Panc1 (cell line): ENCODE measurements around the gene ESF1. TPM values are rescaled to one million over a fixed set of nuclear protein-coding genes. Genes with fewer than 3 reads are reported as not detected.
A peak's percentile ranks its signal among the peaks of the same experiment; 100 is the strongest.

Experiments used
- ATAC-seq: fragments of 200-7000 bp; cut with Tn5 transposase; 2 replicates; pipeline ENCODE4 v1.9.1; 2020; ENCODE audit warnings: mild to moderate bottlenecking, moderate library complexity
- Bru-seq: library from RNA; stranded (reverse); fragments of 400-500 nt; gene quantifications from one replicate; lab custom pipeline; 2021; lab: Mats Ljungman, UMichigan
- BruChase-seq, 2 experiments: library from RNA; stranded (reverse); fragments of 400-500 nt; gene quantifications; one replicate each; lab custom pipeline; 2021; lab: Mats Ljungman, UMichigan
- BruUV-seq: library from RNA; stranded (reverse); fragments of 400-500 nt; replicated peaks from 2 replicates; lab custom pipeline; 2021; lab: Mats Ljungman, UMichigan
- CTCF ChIA-PET: fragments of 300-600 bp; sonication (Branson Sonifier 250); formaldehyde crosslinking; loops from one replicate; lab custom pipeline; 2022; ENCODE audit warnings: antibody characterized with exemption; lab: Charles Lee
- POLR2A ChIA-PET: fragments of 300-600 bp; sonication (Branson Sonifier 250); formaldehyde crosslinking; loops from one replicate; lab custom pipeline; 2022; ENCODE audit warnings: antibody characterized with exemption; lab: Charles Lee
- DNase-seq: peaks from one replicate; pipeline ENCODE4 v3.0.0-alpha.2; 2010; ENCODE audit warnings: low read depth, low spot score
- H3K27ac ChIP-seq: 2 replicates; pipeline ENCODE4 v1.5.1; 2011; ENCODE audit warnings: mild to moderate bottlenecking, low read length, inconsistent platforms
- H3K27me3 ChIP-seq: fragments of 200-500 bp; sonication (Bioruptor generic); 2 replicates; pipeline ENCODE4 v1.6.0; 2014; ENCODE audit warnings: low read length, inconsistent platforms; ENCODE audit not compliant: control insufficient read depth, insufficient read depth
- H3K36me3 ChIP-seq: fragments of 200-500 bp; sonication (Bioruptor generic); 2 replicates; pipeline ENCODE4 v1.5.1; 2014; ENCODE audit warnings: inconsistent platforms, mild to moderate bottlenecking, low read length, moderate library complexity; ENCODE audit not compliant: control insufficient read depth, insufficient read depth
- H3K4me1 ChIP-seq: 2 replicates; pipeline ENCODE4 v1.5.1; 2011; ENCODE audit warnings: inconsistent platforms, mild to moderate bottlenecking, low read length, moderate library complexity; ENCODE audit not compliant: control insufficient read depth, insufficient read depth
- H3K4me3 ChIP-seq, 2 experiments: 2 replicates each; pipeline ENCODE4 v1.5.1; 2011 to 2012; ENCODE audit warnings: low read depth in 2 of 2, low read length in 2 of 2, mild to moderate bottlenecking in 2 of 2, inconsistent platforms in 1 of 2, moderate library complexity in 1 of 2
- H3K9me3 ChIP-seq: fragments of 200-500 bp; sonication (Bioruptor generic); 2 replicates; pipeline ENCODE4 v1.5.1; 2014; ENCODE audit warnings: low read depth, mild to moderate bottlenecking, inconsistent platforms, low read length, moderate library complexity; ENCODE audit not compliant: control insufficient read depth, insufficient read depth
- CTCF ChIP-seq: fragments of 450-650 bp; IDR thresholded peaks from 2 replicates; pipeline ENCODE4 v1.5.1; 2017; ENCODE audit warnings: mild to moderate bottlenecking
- POLR2AphosphoS5 ChIP-seq: IDR thresholded peaks from 2 replicates; pipeline ENCODE4 v1.6.1; 2012; ENCODE audit warnings: mild to moderate bottlenecking, low read depth, low read length, moderate library complexity
- REST ChIP-seq, 2 experiments: IDR thresholded peaks; 2 replicates each; pipeline ENCODE4 v1.6.1; 2011 to 2012; ENCODE audit warnings: low read depth in 2 of 2, control low read depth in 1 of 2, low read length in 1 of 2, mild to moderate bottlenecking in 1 of 2, moderate library complexity in 1 of 2; ENCODE audit not compliant: insufficient read depth in 1 of 2
- SIN3A ChIP-seq: IDR thresholded peaks from 2 replicates; pipeline ENCODE4 v1.6.1; 2012; ENCODE audit warnings: low read depth, mild to moderate bottlenecking, low read length, moderate library complexity, borderline replicate concordance; ENCODE audit not compliant: insufficient read depth
- TCF7L2 ChIP-seq: IDR thresholded peaks from 2 replicates; pipeline ENCODE4 v1.6.1; 2011; ENCODE audit warnings: mild to moderate bottlenecking, low read depth, low read length, inconsistent platforms
- in situ Hi-C: cut with HindIII; loops from 2 replicates; pipeline ENCODE4 v1.10.0; 2016; ENCODE audit warnings: low sequenced_read_pairs, low pct_unique_long_range_greater_than_20kb
- intact Hi-C: fragments of 100-400 bp; cut with micrococcal nuclease; formaldehyde crosslinking; loops from one replicate; pipeline ENCODE4 v1.10.0; 2022; ENCODE audit not compliant: unreplicated experiment
- long read RNA-seq: library from polyadenylated mRNA; unstranded; transcript quantifications from one replicate; pipeline ENCODE4 v2.0.0, GENCODE V29; 2021; ENCODE audit not compliant: unreplicated experiment
- polyA plus RNA-seq: library from polyadenylated mRNA; unstranded; fragments of >200 nt; gene quantifications from one replicate; pipeline ENCODE4 v1.2.1, GENCODE V29; 2012; ENCODE audit warnings: missing spikeins; ENCODE audit not compliant: insufficient read length
- total RNA-seq: library from RNA; stranded (reverse); gene quantifications from one replicate; pipeline ENCODE4 v1.2.1, GENCODE V29; 2021; ENCODE audit not compliant: unreplicated experiment

ESF1 gene, protein sequence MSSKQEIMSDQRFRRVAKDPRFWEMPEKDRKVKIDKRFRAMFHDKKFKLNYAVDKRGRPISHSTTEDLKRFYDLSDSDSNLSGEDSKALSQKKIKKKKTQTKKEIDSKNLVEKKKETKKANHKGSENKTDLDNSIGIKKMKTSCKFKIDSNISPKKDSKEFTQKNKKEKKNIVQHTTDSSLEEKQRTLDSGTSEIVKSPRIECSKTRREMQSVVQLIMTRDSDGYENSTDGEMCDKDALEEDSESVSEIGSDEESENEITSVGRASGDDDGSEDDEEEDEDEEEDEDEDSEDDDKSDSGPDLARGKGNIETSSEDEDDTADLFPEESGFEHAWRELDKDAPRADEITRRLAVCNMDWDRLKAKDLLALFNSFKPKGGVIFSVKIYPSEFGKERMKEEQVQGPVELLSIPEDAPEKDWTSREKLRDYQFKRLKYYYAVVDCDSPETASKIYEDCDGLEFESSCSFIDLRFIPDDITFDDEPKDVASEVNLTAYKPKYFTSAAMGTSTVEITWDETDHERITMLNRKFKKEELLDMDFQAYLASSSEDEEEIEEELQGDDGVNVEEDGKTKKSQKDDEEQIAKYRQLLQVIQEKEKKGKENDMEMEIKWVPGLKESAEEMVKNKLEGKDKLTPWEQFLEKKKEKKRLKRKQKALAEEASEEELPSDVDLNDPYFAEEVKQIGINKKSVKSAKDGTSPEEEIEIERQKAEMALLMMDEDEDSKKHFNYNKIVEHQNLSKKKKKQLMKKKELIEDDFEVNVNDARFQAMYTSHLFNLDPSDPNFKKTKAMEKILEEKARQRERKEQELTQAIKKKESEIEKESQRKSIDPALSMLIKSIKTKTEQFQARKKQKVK
- total RNA-seq (26.4 TPM), Bru-seq, nascent RNA (percentile 90 among the genes with signal in this experiment), BruChase-seq, experiment 1, labeled RNA remaining after a 2-hour chase (percentile 88 among the genes with signal in this experiment), BruChase-seq, experiment 2, labeled RNA remaining after a 6-hour chase (percentile 84 among the genes with signal in this experiment)
- polyA plus RNA-seq: 12.4 TPM
- long read RNA-seq, partial matches to known transcripts: 36 of 55 reads
- long read RNA-seq, other reads (novel, unspliced or antisense): 19 of 55 reads

DNA sequence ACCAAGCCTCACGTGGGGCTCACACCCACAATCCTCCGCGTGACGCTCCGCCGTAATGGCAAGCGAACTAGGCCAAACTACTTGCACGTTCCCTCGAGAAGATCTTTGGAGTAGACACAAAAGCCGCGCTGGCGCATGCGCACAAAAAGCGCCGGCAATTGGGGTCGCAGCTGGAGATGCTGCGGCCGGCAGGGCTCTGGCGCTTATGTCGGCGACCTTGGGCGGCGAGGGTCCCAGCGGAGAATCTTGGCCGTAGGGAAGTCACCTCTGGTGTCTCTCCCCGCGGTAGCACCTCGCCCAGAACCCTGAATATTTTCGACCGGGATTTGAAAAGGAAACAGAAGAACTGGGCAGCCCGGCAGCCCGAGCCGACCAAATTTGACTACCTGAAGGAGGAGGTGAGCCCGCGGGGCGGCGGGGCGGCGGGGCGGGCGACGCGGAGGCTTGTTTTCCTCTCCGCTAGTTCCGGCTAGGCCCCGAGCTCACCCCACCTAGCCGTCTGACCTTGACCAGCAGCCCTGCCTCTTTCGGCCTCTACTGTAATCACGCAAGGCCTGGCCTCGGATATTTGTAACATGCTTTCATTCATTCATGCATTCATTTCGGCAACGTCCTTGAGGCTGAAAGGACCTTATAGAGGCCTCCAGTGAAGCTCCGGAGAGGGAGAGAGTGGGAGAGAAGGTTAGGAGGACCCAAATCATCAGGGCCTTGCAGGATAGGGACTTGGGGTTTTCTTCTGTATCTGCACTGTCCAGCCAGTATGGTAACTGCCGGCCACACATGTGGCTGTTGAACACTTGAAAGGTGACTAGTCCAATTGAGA lies at the start of gene ESF1, which contains the start of gene NDUFAF5:
ESF1 (minus strand) TSS at position 27 of the 823 bp plus-strand sequence. CDS start 1,779 bp downstream, outside the sequence.
NDUFAF5 (plus strand) TSS at position 136 of the 823 bp plus-strand sequence; CDS start at position 177, 41 bp downstream.
- Histone ChIP-seq H3K36me3 (peaks cover 42% of the 10 kb centered on the region), H3K27ac (peak within 1 kb of the TSS; percentile 90), H3K27me3 (no peaks in the 10 kb centered on the region), H3K9me3 (no peaks in the 10 kb centered on the region), H3K4me1 (peaks cover 12% of the 10 kb centered on the region), H3K4me3 (peak within 1 kb of the TSS; percentile 78 to 100)
- in situ Hi-C loops (no loop called here), intact Hi-C loops (no loop called here)
- peak; percentile 92 for DNase-seq
- ATAC-seq: peak; percentile 99
- ChIA-PET POLR2A (no interaction called here), CTCF (interaction anchor here (0.7 to 1.1 kb wide), 2 partner anchors 13 to 14 kb away, joined by 4 to 10 read pairs; no protein-coding TSS in a partner anchor)
- TF ChIP-seq SIN3A: peak; percentile 95
- TF ChIP-seq REST (IDR thresholded peaks at IDR 0.05; ENCODE audit: insufficient read depth in 1 of 2, low read depth in 2 of 2, low read length in 1 of 2): peak; percentile 22 to 79; a peak in 2 of 4 replicates
- peak; percentile 96 for TF ChIP-seq POLR2AphosphoS5
- peak; percentile 78 for TF ChIP-seq TCF7L2
- TF ChIP-seq CTCF: no peak
- BruUV-seq: TSS peak; percentile 65

DNA sequence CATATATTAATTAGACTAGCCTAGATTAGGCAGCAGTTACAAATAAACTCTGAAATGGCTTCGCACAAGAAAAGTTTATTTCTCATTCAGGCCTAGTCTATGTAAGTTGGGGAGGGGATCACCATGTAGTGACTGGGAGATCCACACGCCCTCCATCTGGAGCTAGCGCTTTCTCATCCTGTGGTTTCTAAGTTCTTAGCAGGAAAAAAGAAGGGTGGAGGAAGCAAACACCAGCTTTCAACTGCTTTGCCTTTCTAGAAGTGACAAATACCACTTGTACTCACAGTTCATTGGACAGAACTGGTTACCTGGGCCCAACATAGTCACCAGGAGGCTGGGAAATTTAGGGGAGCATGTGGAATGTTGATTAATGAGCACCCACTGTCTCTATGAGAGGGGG lies 46.8 kb upstream of the ESF1 start:
- BruUV-seq: no TSS peak
- Histone ChIP-seq H3K4me1 (no peaks in the 10 kb centered on the region), H3K27me3 (no peaks in the 10 kb centered on the region; the same call in 1 of the 2 replicates), H3K9me3 (no peaks in the 10 kb centered on the region), H3K4me3 (no peak overlapping the region), H3K36me3 (no peaks in the 10 kb centered on the region), H3K27ac (no peak overlapping the region)
- ATAC-seq (no peak), DNase-seq (no peak)
- CTCF ChIA-PET: no interaction called here
- TF ChIP-seq POLR2AphosphoS5 (no peak), CTCF (no peak), REST (IDR thresholded peaks at IDR 0.05; ENCODE audit: insufficient read depth in 1 of 2, low read depth in 2 of 2, low read length in 1 of 2) (no peak), TCF7L2 (no peak), SIN3A (no peak)
- POLR2A ChIA-PET: no interaction called here
- intact Hi-C loops (no loop called here), in situ Hi-C loops (no loop called here)
